ENCODE data around the gene C20orf141.
"Not testable (repeated sequence)": the region's sequence is repeated elsewhere in the genome, so short reads cannot be mapped to it uniquely, and the experiment has no call there.

C20orf141 gene, protein sequence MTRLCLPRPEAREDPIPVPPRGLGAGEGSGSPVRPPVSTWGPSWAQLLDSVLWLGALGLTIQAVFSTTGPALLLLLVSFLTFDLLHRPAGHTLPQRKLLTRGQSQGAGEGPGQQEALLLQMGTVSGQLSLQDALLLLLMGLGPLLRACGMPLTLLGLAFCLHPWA

DNA sequence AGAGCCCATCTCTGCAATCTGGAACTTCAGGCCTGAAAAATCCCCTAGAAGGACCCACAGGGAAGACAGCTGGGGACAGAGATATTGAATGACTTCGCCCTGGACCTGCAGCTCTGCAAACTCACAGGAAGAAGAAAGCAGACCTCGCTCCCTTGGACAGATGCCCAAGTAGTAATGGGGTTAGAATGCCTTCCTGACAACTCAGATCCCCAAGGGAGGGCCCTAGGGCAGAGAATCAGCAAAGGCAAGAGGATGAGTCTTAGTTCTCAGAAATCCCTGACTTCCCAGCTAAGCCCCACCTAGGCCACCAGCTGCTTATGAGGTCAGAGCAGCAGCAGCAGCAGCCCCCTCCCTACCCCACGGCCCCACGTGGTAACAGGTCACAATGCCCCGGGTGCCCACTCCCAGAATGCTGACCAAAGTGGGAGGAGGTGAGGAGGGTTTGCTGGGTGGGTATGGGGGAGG, at the start of gene C20orf141:
TSS of gene C20orf141 (plus strand) at position 401 of the 465 bp plus-strand sequence. CDS start 198 bp downstream, outside the sequence.
- peak; percentile 95 for DNase-seq (ENCODE audit: low read depth)

DNA sequence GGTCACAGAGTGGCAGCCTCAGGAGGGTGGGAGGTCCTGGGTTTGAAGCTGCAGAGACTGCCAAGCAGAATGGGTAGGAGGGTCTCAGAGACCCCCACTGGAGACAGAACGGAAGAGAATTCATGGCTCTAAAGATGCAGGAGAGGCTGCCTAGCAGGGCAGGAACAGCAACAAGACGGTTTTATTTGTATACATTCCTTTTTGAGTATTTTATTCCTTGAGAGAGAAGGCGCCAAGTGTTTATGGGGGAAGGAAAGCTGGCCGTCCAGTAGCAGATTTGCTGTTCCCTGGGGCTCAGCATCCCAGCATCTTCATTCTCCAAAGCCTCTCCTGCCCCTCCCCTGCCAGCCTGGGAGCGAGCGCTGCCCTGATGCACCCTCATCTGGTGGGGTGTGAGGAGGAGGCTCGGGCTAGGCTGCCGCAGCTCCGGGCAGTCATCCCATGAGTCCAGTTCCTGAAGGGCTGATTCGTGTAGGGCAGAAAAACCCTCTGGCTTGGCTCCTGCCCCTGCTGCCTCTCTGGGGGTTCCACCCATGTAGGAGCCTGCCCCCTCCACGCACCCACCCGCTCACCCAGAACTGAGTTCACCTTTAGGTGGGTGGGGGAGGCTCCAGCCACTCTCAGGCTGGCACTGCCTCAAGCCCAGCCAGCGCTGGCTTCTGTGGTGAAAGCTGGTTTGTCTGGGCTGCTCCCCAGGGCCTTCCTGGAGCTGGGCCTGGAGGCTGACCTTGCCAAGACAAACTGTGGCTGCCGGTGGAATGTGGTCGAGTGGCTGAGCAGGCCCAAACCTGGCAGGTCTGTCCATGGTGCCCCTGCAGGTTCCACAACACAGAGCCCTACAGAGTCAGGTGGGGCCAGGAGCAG, 46.8 kb upstream of the C20orf141 start:
- no peak for DNase-seq (ENCODE audit: low read depth)

DNA sequence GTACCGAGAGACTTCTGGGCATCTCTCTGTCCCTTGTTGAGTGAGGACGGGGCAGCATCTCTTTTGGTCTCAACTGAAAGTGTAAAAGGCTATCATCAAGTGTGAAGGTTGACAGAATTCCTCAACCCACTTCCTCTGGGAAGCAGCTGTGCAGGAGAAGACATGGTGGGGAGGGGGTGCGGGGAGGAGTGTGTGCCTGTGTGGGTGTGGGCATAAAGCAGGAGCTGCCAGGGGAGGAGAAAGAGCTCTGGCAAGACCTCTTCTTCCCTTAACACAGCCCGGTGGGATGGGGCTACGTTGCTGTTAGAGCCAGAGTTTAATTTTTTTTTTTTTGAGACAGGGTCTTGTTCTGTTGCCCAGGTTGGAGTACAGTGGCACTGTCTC, 46.2 kb upstream of the C20orf141 start:
- no peak for DNase-seq (ENCODE audit: low read depth)

DNA sequence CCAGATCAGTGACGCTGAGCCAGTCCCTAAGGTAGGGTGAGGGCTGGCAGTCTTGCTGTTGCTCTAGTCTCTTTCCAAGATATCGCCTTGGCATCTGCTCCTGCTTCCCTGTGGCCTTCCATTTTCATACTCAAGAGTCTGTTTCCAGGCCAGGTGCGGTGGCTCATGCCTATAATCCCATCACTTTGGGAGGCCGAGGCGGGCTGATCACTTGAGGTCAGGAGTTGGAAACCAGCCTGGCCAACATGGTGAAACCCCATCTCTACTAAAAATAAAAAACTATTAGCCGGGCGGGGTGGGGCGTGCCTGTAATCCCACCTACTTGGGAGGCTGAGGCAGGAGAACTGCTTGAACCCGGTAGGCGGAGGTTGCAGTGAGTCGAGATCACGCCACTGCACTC, 44.7 kb upstream of the C20orf141 start:
- DNase-seq (ENCODE audit: low read depth) = not testable (repeated sequence)

DNA sequence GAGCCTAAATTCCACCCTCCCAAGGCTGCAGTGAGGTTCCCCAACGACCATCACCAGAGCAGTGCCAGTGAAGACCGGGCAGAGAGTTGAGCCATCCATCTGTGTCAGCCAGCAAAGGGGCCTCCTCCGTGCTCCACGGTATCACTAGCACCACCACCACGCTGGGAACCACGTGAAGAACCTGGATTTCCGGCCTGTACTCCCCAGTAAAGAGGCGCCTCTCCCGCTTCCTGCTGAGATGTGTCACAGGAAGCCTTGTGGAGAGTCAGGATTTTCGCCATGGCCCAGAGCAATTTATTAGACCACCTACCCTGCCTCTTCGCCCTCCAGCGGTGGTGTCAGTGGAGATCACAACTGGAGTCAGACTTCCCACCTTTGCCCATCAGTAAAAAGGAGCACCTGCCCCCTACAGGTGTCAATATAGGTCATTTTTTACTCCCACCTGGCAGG, 43.1 kb upstream of the C20orf141 start:
- DNase-seq (ENCODE audit: low read depth) = no peak

DNA sequence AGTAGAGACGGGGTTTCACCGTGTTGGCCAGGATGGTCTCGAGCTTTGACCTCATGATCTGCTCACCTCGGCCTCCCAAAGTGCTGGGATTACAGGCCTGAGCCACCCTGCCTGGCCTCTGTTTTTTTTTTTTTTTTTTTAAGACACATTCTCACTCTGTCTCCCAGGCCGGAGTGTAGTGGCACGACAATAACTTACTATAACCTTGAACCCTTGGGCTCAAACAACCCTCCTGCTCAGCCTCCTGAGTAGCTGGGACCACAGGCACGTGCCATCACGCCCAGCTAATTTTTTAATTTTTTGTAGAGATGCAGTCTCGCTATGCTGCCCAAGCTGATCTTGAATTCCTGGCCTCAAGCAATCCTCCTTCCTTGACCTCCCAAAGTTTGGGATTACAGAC, 41.0 kb upstream of the C20orf141 start:
- no peak for DNase-seq (ENCODE audit: low read depth)

DNA sequence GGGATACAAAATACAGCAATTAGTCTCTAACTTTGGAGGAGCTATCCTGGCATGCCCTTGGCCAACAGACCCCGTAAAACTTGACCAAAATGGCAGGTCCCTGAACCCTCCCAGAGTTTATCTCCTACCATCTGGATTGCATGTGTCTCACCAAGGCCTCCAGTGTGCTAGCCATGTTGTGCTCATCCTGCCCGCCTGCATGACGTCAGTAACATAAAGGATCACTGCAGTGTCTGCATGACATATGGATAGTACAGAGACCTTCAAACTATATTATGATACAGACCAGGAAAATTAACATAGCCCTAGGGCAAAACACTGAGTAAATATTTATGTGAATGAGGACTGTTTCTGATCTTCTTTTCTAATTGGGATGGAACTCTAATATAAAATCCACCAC, 39.6 kb upstream of the C20orf141 start:
- no peak for DNase-seq (ENCODE audit: low read depth)

DNA sequence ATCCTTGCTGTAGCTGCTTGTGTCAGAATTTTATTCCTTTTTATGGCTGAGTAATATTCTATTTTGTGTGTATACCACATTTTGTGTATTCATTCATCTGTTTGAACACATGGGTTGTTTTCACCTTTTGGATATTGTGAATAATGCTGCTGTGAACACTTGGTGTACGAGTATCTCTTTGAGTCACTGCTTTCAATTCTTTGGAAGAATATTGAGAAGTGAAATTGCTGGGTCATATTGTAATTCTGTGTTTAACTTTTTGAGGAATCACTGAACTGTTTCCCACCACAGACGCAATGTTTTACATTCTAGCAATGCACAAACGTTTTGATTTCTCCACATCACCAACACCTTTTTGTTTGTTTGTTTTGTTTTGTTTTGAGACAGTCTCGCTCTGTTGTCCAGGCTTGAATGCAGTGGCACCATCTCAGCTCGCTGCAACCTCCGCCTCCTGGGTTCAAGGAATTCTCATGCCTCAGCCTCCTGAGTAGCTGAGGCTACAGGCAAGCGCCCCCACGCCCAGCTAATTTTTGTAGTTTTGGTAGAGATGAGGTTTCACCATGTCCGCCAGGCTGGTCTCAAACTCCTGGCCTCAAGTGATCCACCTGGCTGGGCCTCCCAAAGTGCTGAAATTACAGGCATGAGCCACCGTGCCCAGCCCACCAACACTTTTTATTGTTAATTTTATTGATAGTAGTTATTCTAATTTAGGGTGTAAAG, 36.0 kb upstream of the C20orf141 start:
- no peak for DNase-seq (ENCODE audit: low read depth)

DNA sequence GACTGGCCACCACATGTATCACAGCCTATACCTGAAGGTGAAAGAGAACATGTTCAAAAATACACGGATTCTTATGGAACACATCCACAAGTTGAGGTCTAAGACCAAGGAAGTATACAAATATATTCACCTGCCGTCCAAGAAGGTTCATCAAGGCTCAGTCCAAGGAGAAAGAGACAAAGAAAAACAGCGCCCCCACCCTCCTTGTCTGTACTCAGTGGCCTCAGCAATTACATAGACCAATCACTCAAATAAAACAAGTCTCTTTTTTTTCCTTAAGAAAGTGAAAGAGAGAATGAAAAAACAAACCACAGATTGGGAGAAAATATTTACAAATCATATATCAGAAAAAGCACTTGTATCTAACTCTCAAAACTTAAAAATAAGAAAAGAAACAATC, 33.8 kb upstream of the C20orf141 start:
- no peak for DNase-seq (ENCODE audit: low read depth)

DNA sequence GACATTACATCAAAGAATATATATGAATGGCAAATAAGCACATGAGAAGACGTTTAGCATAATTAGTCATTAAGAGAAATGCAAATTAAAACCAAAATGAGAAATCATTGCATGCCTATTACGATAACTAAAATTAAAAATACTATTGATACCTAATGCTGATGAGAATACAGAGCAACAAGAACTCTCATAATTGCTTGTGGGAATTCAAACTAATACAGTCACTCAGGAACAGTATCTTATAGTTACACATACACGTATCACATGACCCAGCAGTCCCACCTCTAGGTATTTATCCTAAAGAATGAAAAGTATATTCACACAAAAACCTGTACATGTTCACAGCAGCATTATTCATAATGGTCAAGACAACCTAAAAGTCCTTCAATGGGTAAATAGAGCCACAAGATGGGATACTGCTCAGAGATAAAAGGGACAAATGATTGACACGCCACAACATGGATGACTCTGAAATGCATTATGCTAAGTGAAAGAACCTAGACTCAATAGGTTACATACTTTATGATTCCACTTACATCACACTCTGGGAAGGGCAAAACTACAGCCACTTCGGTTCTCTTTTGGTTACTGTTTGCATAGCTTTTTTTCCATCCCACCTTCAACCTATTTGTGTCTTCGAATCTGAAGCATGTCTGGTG, 30.8 kb upstream of the C20orf141 start:
- DNase-seq (ENCODE audit: low read depth) = no peak

DNA sequence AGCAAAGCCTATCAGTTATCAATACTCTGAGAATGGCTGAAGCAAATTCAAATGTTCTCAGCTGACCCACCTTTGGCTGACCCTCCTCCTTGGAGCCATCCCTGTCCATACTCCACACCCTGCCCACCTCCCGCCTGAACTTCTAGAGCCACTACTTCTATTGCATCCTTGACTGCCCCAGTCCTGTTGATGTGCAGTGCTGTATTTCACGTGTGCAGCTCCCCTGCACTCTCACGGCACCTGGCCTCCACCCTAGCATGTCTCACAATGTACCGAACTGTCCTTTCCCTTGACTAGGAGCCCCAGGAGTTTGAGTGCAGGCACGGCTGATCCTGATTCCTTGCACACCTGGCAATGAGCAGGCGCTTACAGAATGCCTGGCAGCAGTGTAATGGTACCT, 21.3 kb upstream of the C20orf141 start:
- no peak for DNase-seq (ENCODE audit: low read depth)

DNA sequence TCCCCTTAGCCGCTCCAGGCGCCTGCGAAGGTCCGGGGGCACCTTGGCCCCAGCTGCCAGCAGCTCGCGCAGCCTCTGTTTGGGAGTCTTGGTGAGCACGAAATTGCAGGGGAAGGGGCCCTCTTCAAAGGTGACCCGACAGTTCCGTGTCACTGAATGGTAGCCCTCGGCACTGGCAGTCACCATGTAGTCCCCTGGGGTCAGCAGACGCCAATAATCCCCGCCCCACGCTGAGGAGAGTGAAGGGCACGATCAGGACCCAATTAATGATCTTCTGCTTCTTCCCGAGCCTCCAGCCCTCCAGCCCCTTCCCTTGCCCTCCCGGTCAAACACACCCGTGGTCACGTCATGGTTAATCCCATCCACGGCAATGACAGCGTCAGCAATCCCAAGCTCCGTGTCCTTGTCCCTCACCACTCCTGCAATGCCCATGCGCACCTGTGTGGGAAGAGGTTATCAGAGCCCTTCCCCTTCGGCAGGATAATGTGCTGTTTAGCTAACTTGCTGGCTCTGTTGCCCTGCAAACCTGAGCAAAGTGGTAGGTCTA, 20.5 kb upstream of the C20orf141 start:
- no peak for DNase-seq (ENCODE audit: low read depth)

DNA sequence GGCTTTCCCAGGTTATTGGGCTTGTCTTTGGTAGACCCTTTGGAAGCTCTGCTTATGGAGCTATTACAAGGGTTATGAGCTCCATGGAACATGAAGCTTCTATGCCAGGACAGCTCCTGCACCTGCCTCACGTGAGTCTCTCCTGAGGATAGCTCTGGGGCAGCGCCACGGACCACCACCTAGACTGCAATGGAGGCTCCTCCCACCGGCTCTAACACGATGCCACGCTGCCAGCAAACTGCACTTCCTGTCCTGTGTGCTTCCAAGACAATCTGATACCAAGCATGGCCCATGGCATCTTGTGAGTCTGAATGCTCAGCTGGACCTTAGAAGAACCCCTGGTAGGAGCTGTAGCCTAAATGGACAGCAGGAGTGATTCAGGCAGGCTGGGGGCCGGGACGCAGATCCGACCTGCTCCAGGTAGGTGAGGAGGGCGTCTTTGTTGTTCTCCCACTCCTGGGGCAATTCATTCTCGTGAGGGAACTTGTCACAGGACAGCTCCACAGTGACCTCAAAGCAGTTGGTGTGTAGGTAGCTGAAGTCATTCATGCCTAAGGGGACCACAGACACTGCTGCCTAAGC, 19.8 kb upstream of the C20orf141 start:
- no peak for DNase-seq (ENCODE audit: low read depth)

DNA sequence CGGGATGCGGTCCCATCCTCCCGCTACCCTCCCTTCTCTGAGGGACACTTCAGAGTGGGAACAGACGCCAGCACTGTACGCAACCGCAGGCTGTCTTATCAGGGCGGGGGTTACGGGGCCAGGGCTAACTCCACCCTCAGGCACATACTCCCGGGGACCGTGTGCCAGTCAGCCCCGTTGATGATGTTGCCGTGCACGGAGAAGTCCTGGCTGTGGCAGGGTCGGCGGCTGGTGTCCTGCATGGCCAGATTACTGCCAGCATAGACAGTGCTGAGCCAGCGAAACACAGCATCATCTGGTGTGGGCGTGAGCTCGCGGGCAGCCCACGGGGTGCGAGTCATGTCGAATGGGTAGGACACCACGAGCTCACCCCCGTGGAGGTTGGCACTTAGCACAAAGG, 19.3 kb upstream of the C20orf141 start:
- DNase-seq (ENCODE audit: low read depth) = no peak

DNA sequence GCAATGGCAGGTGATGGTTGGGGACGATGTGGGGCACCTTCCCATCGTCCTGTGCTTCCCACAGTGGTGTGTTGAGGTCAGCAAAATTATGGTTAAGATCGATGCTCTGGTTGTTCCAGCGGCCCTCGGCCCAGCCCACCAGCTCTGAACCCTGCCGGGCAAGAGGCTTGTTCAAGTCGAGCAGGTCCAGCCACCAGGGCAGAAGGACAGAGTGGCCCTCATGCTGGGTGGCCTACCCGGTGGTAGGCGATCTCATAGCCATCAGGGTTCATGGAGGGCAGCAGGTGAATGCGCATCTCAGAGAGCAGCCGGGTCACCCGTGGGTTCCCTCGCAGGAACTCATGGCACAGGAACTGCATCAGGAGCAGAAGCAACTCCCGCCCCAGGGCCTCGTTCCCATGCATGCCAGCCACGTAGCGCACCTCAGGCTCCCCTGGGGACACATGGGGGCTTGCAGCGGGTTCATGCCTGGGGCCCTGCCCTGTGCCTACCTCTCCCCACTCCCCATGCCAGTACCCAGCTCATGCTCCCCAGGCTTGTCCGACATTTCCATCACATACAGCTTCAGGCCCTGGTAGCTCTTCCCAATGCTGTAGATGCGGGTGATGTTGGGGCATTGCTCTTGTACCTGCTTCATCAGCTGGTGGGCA, 18.7 kb upstream of the C20orf141 start:
- no peak for DNase-seq (ENCODE audit: low read depth)

DNA sequence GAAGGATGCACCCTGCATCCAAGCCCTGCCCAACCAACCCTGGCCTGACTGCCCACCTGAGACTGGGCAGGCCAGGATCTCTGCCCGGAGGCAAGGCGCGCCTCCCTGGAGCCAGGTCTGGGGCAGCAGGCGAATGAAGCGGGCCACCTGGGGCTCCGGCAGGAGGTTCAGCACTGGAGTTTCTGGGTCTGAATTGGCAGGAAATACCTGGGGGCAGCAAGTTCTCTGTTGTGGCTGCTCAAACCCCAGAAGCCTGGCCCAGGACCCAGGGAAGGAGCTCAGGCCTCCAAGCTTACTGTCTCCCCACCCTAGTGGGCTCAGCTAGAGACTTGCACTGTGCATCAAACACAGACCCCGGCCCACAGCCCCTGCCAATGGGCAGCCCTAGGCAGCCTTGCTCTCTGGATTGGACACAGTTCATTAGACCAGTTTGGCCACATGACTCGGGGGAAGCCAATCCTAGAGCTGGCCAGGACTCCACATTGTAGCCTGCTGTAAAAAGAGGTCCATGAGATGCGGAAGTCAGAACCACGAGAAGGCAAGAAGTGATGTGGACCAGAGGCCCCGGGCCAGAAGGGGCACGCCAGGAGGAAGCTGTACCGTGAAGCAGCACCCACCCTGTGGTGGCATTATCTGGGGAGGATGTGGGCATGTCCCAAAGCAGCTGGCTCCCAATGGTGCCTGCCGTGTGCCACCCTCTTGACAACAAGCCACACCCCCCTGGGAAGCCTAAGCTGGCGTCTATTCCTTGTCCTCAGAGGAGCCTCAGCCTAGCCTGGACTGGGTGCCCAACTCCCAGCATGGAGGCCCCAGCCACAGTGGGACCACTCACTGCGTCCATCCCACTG, 17.4 kb upstream of the C20orf141 start:
- DNase-seq (ENCODE audit: low read depth) = no peak

DNA sequence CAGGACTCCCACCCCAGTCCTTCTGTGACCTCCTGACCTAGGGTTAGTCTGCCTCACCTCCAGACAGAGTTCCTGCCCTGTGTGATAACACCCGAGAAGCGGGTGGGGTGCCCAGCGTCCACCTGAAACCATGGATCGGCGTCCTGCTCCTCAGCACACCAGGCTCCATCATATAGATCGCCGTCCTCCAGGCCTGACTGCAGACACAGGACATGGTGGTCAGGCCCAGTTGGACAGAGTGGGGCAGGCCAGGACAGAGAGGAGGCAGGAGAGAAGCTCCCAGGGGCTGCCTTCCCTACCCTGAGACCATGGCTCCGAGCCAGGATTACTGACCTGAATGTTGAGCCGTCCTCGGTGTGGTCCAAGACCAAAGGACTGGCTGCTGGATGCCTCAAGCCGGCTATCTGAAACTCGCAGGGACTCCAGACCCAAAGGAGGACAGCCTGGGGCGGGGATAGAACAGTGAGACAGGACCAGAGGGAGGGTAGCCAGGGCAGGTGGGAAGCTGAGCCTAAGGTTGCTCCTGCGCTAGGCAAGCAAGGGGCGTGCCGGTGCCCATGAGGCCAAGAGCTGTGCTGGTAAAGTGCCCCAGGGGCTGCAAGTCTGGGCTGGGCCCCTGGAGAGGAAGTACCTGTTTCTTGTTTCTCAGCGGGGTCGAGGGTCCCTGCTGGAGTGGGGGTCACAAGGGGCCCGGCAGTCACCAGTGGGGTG, 16.5 kb upstream of the C20orf141 start:
- no peak for DNase-seq (ENCODE audit: low read depth)

DNA sequence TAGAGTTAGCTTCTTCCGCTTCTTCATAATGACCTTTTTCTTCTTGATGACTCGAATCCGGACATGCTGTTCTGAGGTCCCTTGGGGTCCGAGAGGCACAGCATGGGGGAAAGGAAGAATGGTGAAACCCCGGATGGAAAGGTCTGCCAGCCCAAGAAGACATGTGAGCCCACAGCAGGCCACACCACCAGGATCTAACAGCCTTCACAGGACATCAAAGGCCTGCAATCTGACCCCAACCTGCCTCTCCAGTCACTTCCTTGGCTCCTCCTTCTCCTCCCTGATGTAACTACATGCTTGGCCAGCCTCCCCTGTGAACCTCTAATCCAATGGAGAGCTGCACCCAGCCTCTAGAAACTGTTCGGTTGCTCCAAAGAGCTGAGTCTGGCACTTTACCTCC, 16.0 kb upstream of the C20orf141 start:
- DNase-seq (ENCODE audit: low read depth) = no peak

DNA sequence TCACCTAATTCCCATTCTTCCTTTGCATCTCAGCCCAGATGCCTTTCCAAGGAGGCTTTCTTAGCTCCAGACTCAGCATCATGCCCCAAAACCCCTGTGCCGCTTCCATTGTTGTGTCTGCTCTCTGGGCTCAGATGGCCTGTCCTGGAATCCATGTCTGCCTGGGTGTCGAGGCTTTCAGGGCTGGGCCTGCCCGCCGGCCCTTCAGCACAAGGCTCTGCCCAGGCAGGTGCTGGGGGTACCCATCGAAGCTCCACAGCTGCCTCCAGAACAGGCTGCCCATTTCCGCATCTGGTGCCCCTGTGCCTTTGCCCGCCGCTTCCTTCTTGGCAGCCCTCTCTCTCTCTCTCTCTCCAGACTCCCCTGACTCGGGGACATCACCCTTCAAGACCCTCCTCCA, 15.5 kb upstream of the C20orf141 start:
- no peak for DNase-seq (ENCODE audit: low read depth)

Data from HS-27A (cell line).